MM.1S (cell line): ENCODE measurements around the gene CENPL.

Experiments
- DNase-seq: peaks from one replicate; pipeline ENCODE4 v3.0.0-alpha.2; 2015
- H2AFZ ChIP-seq: fragments of 300-600 bp; sonication (generic); 2 replicates; pipeline ENCODE4 v1.6.0; 2016; ENCODE audit warnings: antibody characterized with exemption, low read length
- H3F3A ChIP-seq: fragments of 300-600 bp; sonication (generic); 2 replicates; pipeline ENCODE4 v1.6.1; 2016; ENCODE audit warnings: mild to moderate bottlenecking, antibody characterized with exemption, low read length, moderate library complexity, mixed read lengths; ENCODE audit not compliant: insufficient read depth
- H3K27ac ChIP-seq: fragments of 300-600 bp; sonication (generic); 2 replicates; pipeline ENCODE4 v1.5.1; 2016; ENCODE audit warnings: mild to moderate bottlenecking, low read length
- H3K27me3 ChIP-seq: fragments of 300-600 bp; sonication (generic); replicated peaks from 2 replicates; pipeline ENCODE4 v1.6.0; 2016; ENCODE audit warnings: low read length; ENCODE audit not compliant: insufficient read depth
- H3K36me3 ChIP-seq: fragments of 300-600 bp; sonication (generic); replicated peaks from 2 replicates; pipeline ENCODE4 v1.6.1; 2016; ENCODE audit warnings: mild to moderate bottlenecking, low read length, mixed read lengths; ENCODE audit not compliant: insufficient read depth
- H3K4me1 ChIP-seq: fragments of 300-600 bp; sonication (generic); 2 replicates; pipeline ENCODE4 v1.6.1; 2016; ENCODE audit warnings: low read length, mixed read lengths
- H3K4me2 ChIP-seq: fragments of 300-600 bp; sonication (generic); 2 replicates; pipeline ENCODE4 v1.6.0; 2016; ENCODE audit warnings: low read depth, low read length
- H3K4me3 ChIP-seq: fragments of 300-600 bp; sonication (generic); 2 replicates; pipeline ENCODE4 v1.5.1; 2016; ENCODE audit warnings: low read length, mixed read lengths
- H3K79me2 ChIP-seq: fragments of 300-600 bp; sonication (generic); 2 replicates; pipeline ENCODE4 v1.6.1; 2016; ENCODE audit warnings: mixed run types, low read length, mixed read lengths
- H3K9ac ChIP-seq: fragments of 300-600 bp; sonication (generic); 2 replicates; pipeline ENCODE4 v1.6.1; 2016; ENCODE audit warnings: low read length, mixed read lengths
- H3K9me2 ChIP-seq: fragments of 300-600 bp; sonication (generic); replicated peaks from 2 replicates; pipeline ENCODE4 v1.6.1; 2016; ENCODE audit warnings: mild to moderate bottlenecking, low read length, mixed read lengths; ENCODE audit not compliant: insufficient read depth
- H3K9me3 ChIP-seq: fragments of 300-600 bp; sonication (generic); replicated peaks from 2 replicates; pipeline ENCODE4 v1.6.1; 2016; ENCODE audit warnings: mild to moderate bottlenecking, low read length, mixed read lengths; ENCODE audit not compliant: insufficient read depth
- H4K20me1 ChIP-seq: fragments of 300-600 bp; sonication (generic); 2 replicates; pipeline ENCODE4 v1.6.1; 2016; ENCODE audit warnings: mild to moderate bottlenecking, low read length, moderate library complexity, mixed read lengths; ENCODE audit not compliant: insufficient read depth
- CTCF ChIP-seq: fragments of 300-600 bp; sonication (generic); IDR thresholded peaks from 2 replicates; pipeline ENCODE4 v1.5.1; 2016; ENCODE audit warnings: antibody characterized with exemption, low read length, mixed read lengths
- EZH2 ChIP-seq: fragments of 300-600 bp; sonication (generic); optimal IDR thresholded peaks from 2 replicates; pipeline ENCODE3; 2017; ENCODE audit warnings: low read depth, mild to moderate bottlenecking, antibody characterized with exemption, low read length, mixed read lengths
- EZH2phosphoT487 ChIP-seq: fragments of 300-600 bp; sonication (generic); IDR thresholded peaks from 2 replicates; pipeline ENCODE4 v1.6.1; 2018; ENCODE audit warnings: antibody characterized with exemption, low read length

CENPL gene

GRCh38 chr1:173784997-173785396 lies 39.7 kb downstream of the CENPL start:
- Histone ChIP-seq H3F3A (no peaks in the 10 kb centered on the region), H3K9ac (no peak overlapping the region), H3K79me2 (0 out of 2 replicates have a peak, but pooled peaks cover 1% of the 10 kb centered on the region), H3K9me2 (no peaks in the 10 kb centered on the region), H4K20me1 (no peaks in the 10 kb centered on the region), H3K27ac (no peak overlapping the region), H2AFZ (no peak overlapping the region), H3K4me3 (no peak overlapping the region), H3K36me3 (no peaks in the 10 kb centered on the region; the same call in 1 of the 2 replicates), H3K27me3 (no peaks in the 10 kb centered on the region), H3K4me1 (no peaks in the 10 kb centered on the region), H3K4me2 (no peak overlapping the region), H3K9me3 (no peaks in the 10 kb centered on the region)
- DNase-seq = no peak
- TF ChIP-seq EZH2phosphoT487 (no peak), CTCF (no peak), EZH2 (no peak)

GRCh38 chr1:173779936-173780335 lies 44.7 kb downstream of the CENPL start:
- Histone ChIP-seq H3K79me2 (0 out of 2 replicates have a peak, but pooled peaks cover 6% of the 10 kb centered on the region), H3K4me3 (no peak overlapping the region), H3K9ac (no peak overlapping the region), H3K9me3 (no peaks in the 10 kb centered on the region), H3K4me2 (no peak overlapping the region), H3K36me3 (no peaks in the 10 kb centered on the region; the same call in 1 of the 2 replicates), H3K27me3 (no peaks in the 10 kb centered on the region), H3F3A (no peaks in the 10 kb centered on the region), H3K9me2 (no peaks in the 10 kb centered on the region), H2AFZ (no peak overlapping the region), H4K20me1 (no peaks in the 10 kb centered on the region), H3K4me1 (no peaks in the 10 kb centered on the region), H3K27ac (no peak overlapping the region)
- TF ChIP-seq CTCF (no peak), EZH2phosphoT487 (no peak), EZH2 (no peak)
- no peak for DNase-seq

GRCh38 chr1:173775578-173776226 lies 49.0 kb downstream of the CENPL start:
- Histone ChIP-seq H3K9ac (no peak overlapping the region), H3K4me2 (no peak overlapping the region), H3K27ac (no peak overlapping the region), H2AFZ (no peak overlapping the region), H3K4me3 (no peak overlapping the region), H3F3A (no peaks in the 10 kb centered on the region), H3K4me1 (no peaks in the 10 kb centered on the region), H3K9me2 (no peaks in the 10 kb centered on the region), H3K79me2 (0 out of 2 replicates have a peak, but pooled peaks cover 6% of the 10 kb centered on the region), H3K36me3 (no peaks in the 10 kb centered on the region), H4K20me1 (no peaks in the 10 kb centered on the region), H3K9me3 (no peaks in the 10 kb centered on the region), H3K27me3 (no peaks in the 10 kb centered on the region)
- no peak for TF ChIP-seq EZH2
- TF ChIP-seq CTCF = no peak
- TF ChIP-seq EZH2phosphoT487 = no peak
- no peak for DNase-seq
